ENCODE data around the gene ADAT2.

- TF ChIP-seq RCOR1 (conservative IDR thresholded peaks at IDR 0.05; ENCODE audit: low read depth, low read length), result no peak
- TF ChIP-seq EZH2 (IDR thresholded peaks at IDR 0.05; ENCODE audit: borderline replicate concordance, control insufficient read depth, low read depth, low read length), result no peak
Observed at GRCh38 chr6:143376375-143376774, 74.1 kb downstream of the ADAT2 start.

Measured in GM12878 (cell line).